22Rv1 (cell line): ENCODE results near the gene FYB1.

Source experiments
- H3K27ac ChIP-seq: fragments of 450-650 bp; 2 replicates; pipeline ENCODE4 v1.5.1; 2017
- CTCF ChIP-seq: fragments of 450-650 bp; IDR thresholded peaks from 2 replicates; pipeline ENCODE4 v1.5.1; 2017; ENCODE audit warnings: mild to moderate bottlenecking

The FYB1 gene

GRCh38 chr5:39055768-39056398, 163.5 kb downstream of the FYB1 start:
- 0 out of 2 replicates have a peak overlapping the region, but pooled peaks have one; percentile 19 for H3K27ac ChIP-seq
- no peak for TF ChIP-seq CTCF
